Stimulated activated naive CD8-positive, alpha-beta T cell treated with anti-CD3 and anti-CD28 coated beads, Interleukin-15, amount 100 ng/mL, for 72 hours (primary cell): ENCODE data around the gene HSD17B8.

Experiments used
- ATAC-seq: fragments of 150-1000 bp; cut with Tn5 transposase; 2 replicates; pipeline ENCODE4 v1.10.0; 2021; ENCODE audit warnings: mild to moderate bottlenecking, moderate library complexity
- DNase-seq, 2 donors: peaks; one replicate each; pipeline ENCODE4 v3.0.0; 2021 to 2022
- H3K27ac Mint-ChIP-seq, 2 donors: one replicate each; pipeline ENCODE4 v1.8.0; 2022; ENCODE audit warnings: mild to moderate bottlenecking in 2 of 2, mixed read lengths in 2 of 2, moderate library complexity in 2 of 2
- H3K27me3 Mint-ChIP-seq: one replicate; pipeline ENCODE4 v1.8.0; 2022; ENCODE audit warnings: mixed read lengths
- H3K4me1 Mint-ChIP-seq: one replicate; pipeline ENCODE4 v1.8.0; 2022; ENCODE audit warnings: mild to moderate bottlenecking, mixed read lengths
- H3K4me3 Mint-ChIP-seq, 2 donors: one replicate each; pipeline ENCODE4 v1.8.0; 2022; ENCODE audit warnings: mild to moderate bottlenecking in 2 of 2, mixed read lengths in 2 of 2, moderate library complexity in 1 of 2
- H3K9me3 Mint-ChIP-seq, 2 donors: one replicate each; pipeline ENCODE4 v1.8.0; 2022; ENCODE audit warnings: mixed read lengths in 2 of 2

HSD17B8 gene

DNA sequence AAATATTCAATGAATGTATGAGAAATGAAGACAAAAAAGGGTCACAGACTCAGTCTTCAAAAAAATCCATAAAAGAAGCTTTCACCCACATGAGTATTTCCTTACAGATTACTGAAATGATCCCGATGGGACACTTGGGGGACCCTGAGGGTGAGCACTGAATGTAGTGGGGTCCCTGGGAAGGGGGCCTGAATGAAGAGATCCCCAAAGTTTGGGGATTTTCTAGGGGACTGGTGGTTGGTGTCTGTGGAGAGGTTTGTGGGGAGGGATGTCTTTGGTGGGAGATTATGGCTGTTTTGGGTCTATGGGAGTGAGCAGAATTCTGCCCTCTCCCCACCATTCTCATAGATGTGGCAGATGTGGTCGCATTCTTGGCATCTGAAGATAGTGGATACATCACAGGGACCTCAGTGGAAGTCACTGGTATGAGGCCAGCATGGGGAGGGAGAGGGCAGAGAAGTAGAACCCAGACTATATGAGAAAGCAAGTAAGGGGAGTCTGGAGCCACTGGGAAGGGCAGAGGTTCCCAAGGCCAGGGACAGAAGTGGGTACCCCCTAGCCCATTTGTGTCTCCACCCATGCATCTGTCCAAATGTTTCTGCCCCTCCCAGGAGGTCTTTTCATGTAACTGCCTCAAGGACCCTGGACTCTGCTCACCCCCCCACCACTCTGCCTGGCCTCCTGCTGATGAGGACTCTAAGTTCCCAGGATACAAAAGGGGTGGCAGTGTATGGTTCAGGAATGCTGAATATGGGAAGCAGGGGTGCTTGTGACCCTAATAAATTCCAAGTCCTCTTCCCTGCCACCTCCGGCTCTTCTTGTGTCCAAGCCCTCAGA, 1.8 kb downstream of the HSD17B8 start:
- Mint-ChIP-seq H3K4me3 (peak overlapping the region; percentile 87 to 90), H3K9me3 (no peaks in the 10 kb centered on the region), H3K4me1 (peaks cover 85% of the 10 kb centered on the region), H3K27me3 (no peaks in the 10 kb centered on the region), H3K27ac (peak overlapping the region; percentile 95)
- DNase-seq (no peak), ATAC-seq (no peak)

GRCh38 chr6:33206864-33207551, 2.6 kb downstream of the HSD17B8 start:
- Mint-ChIP-seq H3K27me3 (no peaks in the 10 kb centered on the region), H3K4me1 (peaks cover 81% of the 10 kb centered on the region), H3K4me3 (peak overlapping the region; percentile 96 to 98), H3K27ac (no peak overlapping the region), H3K9me3 (no peaks in the 10 kb centered on the region)
- DNase-seq (no peak), ATAC-seq (no peak)

- ATAC-seq (no peak), DNase-seq (no peak)
- peak overlapping the region; percentile 96 to 97 for H3K27ac Mint-ChIP-seq
- peaks cover 81% of the 10 kb centered on the region for H3K4me1 Mint-ChIP-seq
- no peaks in the 10 kb centered on the region for H3K9me3 Mint-ChIP-seq
- no peaks in the 10 kb centered on the region for H3K27me3 Mint-ChIP-seq
- peak overlapping the region; percentile 96 to 98 for H3K4me3 Mint-ChIP-seq
Observed at GRCh38 chr6:33207552-33208090, 3.2 kb downstream of the HSD17B8 start.

- ATAC-seq (peak; percentile 37), DNase-seq (peak; percentile 75 to 82)
- Mint-ChIP-seq H3K4me1 (peaks cover 81% of the 10 kb centered on the region), H3K27me3 (peaks cover under 1% of the 10 kb centered on the region), H3K27ac (peak within 1 kb of the TSS; percentile 96 to 97), H3K4me3 (peak within 1 kb of the TSS; percentile 96 to 98), H3K9me3 (no peaks in the 10 kb centered on the region)
Observed at GRCh38 chr6:33208091-33208967, 3.9 kb downstream of the HSD17B8 start, which contains the start of gene RING1. RING1 (plus strand) TSS chr6:33208500; CDS start chr6:33208823, 323 bp downstream.

DNA sequence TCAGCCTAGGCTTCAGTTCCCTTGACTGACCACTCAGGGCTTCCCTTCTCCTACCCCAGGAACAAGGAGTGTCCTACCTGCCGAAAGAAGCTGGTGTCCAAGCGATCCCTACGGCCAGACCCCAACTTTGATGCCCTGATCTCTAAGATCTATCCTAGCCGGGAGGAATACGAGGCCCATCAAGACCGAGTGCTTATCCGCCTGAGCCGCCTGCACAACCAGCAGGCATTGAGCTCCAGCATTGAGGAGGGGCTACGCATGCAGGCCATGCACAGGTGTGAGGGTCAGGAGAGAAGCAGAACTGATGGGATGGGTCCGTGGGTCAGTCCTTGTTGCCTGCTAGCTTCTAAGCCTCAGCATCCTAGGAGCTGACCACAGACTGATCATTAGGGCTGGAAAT, 5.4 kb downstream of the HSD17B8 start:
- ATAC-seq = no peak
- Mint-ChIP-seq H3K4me1 (peaks cover 83% of the 10 kb centered on the region), H3K27me3 (peaks cover 10% of the 10 kb centered on the region), H3K9me3 (no peaks in the 10 kb centered on the region), H3K27ac (peak overlapping the region in 1 of 2 donors; percentile 10), H3K4me3 (no peak overlapping the region)
- no peak for DNase-seq

- Mint-ChIP-seq H3K27me3 (peaks cover 17% of the 10 kb centered on the region), H3K4me3 (no peak overlapping the region), H3K9me3 (no peaks in the 10 kb centered on the region), H3K27ac (no peak overlapping the region), H3K4me1 (peaks cover 83% of the 10 kb centered on the region)
- DNase-seq (no peak), ATAC-seq (no peak)
Observed at GRCh38 chr6:33211136-33211535, 6.7 kb downstream of the HSD17B8 start.

- H3K4me3 Mint-ChIP-seq = no peak overlapping the region
- H3K27me3 Mint-ChIP-seq = peaks cover 17% of the 10 kb centered on the region
- peaks cover 81% of the 10 kb centered on the region for H3K4me1 Mint-ChIP-seq
- no peaks in the 10 kb centered on the region for H3K9me3 Mint-ChIP-seq
- ATAC-seq = no peak
- no peak overlapping the region for H3K27ac Mint-ChIP-seq
- no peak for DNase-seq
Observed at GRCh38 chr6:33211666-33212422, 7.4 kb downstream of the HSD17B8 start.

DNA sequence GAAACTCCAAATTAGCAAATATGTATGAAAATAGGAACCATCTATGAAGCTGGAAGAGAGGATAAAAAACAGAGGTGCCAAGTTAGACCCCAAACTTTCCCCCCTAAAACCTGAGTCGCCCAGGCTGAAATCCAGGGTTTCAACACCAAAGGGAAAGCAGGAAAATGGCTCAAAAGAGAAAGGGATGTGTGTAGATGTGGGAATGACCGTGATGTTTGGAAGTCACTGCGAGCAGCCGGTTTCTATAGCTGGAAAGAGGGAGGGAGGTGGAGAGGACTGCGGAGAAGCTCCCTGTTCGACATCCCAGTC, 8.4 kb downstream of the HSD17B8 start:
- Mint-ChIP-seq H3K27me3 (peaks cover 18% of the 10 kb centered on the region), H3K4me1 (peaks cover 77% of the 10 kb centered on the region), H3K9me3 (no peaks in the 10 kb centered on the region), H3K4me3 (peak overlapping the region; percentile 88 to 91), H3K27ac (peak overlapping the region in 1 of 2 donors; percentile 82)
- DNase-seq (no peak), ATAC-seq (no peak)

DNA sequence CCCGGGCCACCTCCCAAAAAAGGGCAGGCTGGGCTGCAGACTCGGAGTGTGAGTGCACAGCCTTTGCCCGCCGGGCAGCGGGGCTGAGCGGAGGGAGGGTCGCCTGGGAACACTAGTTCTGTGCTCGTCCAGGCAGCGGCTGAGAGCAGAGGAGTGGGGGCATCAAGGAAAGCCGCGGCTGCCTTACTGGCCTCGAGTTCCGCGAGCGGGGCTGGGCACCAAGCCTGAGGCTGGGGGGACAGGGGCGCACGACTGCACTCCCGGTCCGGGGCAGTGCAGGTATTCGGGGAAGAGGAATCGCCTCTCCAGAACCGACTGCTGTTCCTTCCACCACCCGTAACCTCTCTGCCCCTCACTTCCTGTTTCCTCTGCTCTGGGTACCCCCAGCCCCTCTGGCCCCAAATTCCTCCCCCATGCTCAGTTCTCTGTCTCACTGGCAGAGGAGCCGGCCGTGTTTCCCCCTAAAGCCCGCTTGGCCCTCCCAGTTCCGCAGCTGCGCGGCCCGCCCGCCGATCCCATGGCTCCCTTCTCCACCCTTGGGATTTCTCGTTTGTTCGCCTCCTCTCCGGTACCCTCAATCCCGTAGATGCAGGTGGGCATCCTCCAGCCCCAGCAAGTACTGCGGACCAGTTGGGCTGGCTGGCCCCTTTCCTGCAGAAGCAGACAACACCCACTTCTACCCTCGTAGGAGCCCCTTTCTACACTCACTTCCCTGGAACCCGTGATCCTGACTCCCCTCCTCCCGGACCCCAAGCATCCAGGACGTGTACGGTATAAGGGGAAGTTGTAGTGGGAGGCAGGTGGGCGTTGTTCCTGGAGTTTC, 8.9 kb downstream of the HSD17B8 start:
- Mint-ChIP-seq H3K4me3 (peak overlapping the region; percentile 88 to 91), H3K9me3 (no peaks in the 10 kb centered on the region), H3K4me1 (peaks cover 76% of the 10 kb centered on the region), H3K27ac (peak overlapping the region; percentile 79 to 81), H3K27me3 (peaks cover 23% of the 10 kb centered on the region)
- peak; percentile 61 for ATAC-seq
- no peak for DNase-seq

DNA sequence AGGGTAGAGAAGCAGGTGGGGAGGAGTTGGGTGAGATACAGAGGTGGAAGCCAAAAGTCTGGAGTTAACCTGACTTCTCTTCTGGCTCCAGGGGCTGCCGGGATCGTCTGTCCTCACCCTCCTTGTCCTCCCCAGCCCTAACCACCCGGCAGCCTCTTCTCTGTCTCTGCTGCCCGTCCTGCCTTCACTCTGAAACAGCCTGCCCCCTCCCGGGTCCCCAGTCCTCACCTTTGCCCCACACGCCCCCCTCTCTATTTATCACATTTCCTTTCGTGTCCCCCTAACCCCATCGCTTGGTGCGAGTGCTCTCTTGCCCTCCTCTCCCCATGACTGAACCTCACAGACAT, 9.5 kb downstream of the HSD17B8 start:
- H3K4me3 Mint-ChIP-seq = peak overlapping the region; percentile 88 to 91
- H3K27me3 Mint-ChIP-seq = peaks cover 29% of the 10 kb centered on the region
- DNase-seq (no peak), ATAC-seq (peak; percentile 6)
- no peaks in the 10 kb centered on the region for H3K9me3 Mint-ChIP-seq
- peak overlapping the region; percentile 79 to 81 for H3K27ac Mint-ChIP-seq
- H3K4me1 Mint-ChIP-seq = peaks cover 72% of the 10 kb centered on the region

- H3K4me1 Mint-ChIP-seq = peaks cover 56% of the 10 kb centered on the region
- ATAC-seq (peak; percentile 26), DNase-seq (no peak)
- peaks cover 29% of the 10 kb centered on the region for H3K27me3 Mint-ChIP-seq
- no peaks in the 10 kb centered on the region for H3K9me3 Mint-ChIP-seq
- H3K27ac Mint-ChIP-seq = peak overlapping the region; percentile 36 to 94
- peak overlapping the region; percentile 53 to 65 for H3K4me3 Mint-ChIP-seq
Observed at GRCh38 chr6:33215271-33216116, 11.0 kb downstream of the HSD17B8 start.

GRCh38 chr6:33216117-33216649, 11.7 kb downstream of the HSD17B8 start:
- ATAC-seq (peak; percentile 39), DNase-seq (no peak)
- Mint-ChIP-seq H3K27ac (no peak overlapping the region), H3K9me3 (no peaks in the 10 kb centered on the region), H3K4me1 (peaks cover 55% of the 10 kb centered on the region), H3K27me3 (peaks cover 29% of the 10 kb centered on the region), H3K4me3 (no peak overlapping the region)

GRCh38 chr6:33217246-33217645, 12.8 kb downstream of the HSD17B8 start:
- H3K27ac Mint-ChIP-seq = no peak overlapping the region
- ATAC-seq (no peak), DNase-seq (no peak)
- H3K27me3 Mint-ChIP-seq = peaks cover 29% of the 10 kb centered on the region
- peaks cover 50% of the 10 kb centered on the region for H3K4me1 Mint-ChIP-seq
- H3K4me3 Mint-ChIP-seq = no peak overlapping the region
- H3K9me3 Mint-ChIP-seq = no peaks in the 10 kb centered on the region
